ENCODE measurements around the gene PTPN1.
"Not testable (repeated sequence)": the region's sequence is repeated elsewhere in the genome, so short reads cannot be mapped to it uniquely, and the experiment has no call there.

PTPN1 gene

DNA sequence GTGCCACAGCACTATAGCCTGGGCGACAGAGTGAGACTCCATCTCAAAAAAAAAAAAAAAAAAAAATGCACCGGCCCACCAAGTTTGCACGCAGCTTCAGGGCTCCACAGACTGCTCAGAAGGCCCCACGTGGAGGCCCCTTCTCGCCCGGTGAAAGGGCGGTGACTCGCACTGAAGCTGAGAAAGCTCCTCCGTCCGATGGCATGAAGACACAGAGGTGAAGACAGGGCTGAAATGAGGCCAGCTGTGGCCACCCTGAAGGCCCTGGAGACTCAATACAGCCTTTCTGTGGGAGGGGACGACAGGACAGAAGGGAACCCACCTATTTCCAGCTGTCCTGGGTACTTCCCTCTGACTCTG, 84.0 kb downstream of the PTPN1 start:
- DNase-seq: no peak

DNA sequence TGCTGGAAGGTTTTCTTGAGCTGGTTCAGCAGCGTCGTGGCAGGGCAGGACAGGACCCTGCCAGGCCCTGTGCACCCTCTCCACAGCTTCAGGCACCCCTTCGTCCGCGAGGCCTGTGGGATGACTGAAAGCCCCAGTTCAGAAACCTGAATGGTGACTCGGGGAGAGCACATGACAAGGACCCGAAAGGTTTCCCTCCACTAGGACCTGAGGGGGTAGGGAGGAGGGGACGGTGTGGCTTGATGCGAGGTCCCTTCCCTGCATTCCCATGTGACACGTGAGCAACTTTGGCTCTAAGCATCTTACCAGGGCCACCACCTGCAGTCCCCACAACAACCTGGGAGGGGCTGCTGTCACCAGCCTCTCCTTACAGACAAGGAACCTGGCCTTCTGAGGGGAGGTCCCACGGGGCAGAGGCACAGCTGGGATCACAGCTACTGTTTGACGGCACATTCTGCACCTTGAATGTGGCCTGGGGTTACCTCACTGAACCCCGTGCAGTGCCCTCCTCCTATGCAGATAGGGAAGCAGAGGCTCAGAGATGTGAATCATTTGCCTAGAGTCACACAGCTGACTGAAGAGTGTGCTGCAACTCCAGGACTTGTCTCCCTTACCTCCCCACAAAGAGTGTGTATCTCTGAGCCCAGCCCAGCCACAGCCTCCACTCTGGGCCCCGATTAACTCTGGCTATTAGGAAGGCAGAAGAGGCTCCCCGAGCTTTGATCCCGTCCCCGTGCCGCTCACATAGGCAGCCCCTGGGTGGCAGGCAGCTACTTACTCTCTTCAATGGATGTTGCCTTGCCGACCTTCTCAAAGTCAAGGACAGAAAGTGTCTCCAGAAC, 84.6 kb downstream of the PTPN1 start:
- DNase-seq: peak in 1 of 5 experiments; percentile 25

DNA sequence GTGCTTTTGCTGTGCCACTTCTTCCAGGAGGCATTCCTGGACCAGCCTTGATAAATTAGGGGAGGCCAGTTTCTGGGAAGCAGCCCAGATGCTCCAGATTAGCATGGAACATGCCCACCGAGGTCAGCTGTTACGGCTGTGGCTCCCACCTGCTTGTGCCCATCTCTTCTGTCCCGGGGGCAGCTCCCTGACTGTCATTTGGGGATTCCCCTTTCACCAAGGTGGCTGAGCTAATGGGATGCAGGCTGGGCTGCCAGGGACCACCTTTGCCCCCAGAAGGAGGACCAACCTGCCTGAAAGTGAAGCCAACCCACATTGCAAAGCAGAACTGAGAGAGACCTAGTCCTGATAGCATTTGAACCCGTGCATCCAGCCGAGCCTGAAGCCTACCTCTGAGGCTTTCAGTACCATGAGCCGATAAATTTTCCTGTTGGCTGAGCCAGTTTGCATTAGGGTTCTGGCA, 85.3 kb downstream of the PTPN1 start:
- no peak for DNase-seq

DNA sequence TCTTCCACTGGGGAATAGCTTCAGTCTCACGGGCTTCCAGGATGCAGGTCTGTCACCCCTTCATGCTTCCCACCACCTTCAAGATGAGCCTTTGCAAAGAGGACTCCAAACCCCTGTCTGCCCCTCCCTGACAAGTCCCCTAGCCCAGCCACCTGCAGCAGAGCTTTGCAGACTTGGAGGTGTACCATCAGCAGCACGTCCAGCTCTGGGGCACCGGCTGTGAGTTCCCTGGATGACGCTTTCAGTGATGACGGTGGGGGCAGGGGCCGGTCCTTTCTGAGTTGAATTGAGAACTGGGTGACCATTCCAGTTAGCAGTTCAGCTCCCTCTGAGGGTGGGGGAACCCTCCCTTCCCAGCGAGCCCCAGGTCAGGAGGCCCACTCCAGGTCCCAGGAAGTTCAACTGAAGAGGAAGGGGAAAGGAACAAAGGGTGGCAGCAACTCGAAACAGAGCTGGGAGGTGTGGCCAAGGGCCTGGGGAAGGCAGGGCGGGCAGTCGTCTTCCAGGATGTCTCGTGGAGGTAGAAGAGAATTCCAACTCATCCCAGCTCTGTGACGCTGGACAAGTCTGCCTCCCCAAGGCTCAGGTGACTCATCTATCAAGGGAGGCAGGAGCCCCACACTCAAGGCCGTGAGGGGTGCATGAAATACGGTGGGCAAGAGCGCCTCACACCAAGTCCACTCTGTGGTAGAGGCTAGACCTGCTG, 86.0 kb downstream of the PTPN1 start:
- DNase-seq: no peak

DNA sequence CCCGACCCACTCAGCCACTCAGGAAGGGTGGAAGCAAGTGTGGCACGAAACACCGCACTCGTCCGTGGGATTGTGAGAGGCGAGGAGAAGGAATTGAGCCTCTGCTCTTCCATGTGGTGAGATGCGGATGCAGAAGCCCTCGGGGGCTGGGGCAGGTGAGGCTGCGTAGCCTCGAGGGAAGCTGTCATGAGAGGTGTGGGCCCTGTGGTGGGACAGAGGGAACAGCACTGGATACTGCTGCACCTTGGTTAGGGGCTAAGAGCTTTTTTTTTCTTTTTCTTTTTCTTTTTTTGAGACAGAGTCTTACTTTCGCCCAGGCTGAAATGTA, 86.5 kb downstream of the PTPN1 start:
- no peak for DNase-seq

DNA sequence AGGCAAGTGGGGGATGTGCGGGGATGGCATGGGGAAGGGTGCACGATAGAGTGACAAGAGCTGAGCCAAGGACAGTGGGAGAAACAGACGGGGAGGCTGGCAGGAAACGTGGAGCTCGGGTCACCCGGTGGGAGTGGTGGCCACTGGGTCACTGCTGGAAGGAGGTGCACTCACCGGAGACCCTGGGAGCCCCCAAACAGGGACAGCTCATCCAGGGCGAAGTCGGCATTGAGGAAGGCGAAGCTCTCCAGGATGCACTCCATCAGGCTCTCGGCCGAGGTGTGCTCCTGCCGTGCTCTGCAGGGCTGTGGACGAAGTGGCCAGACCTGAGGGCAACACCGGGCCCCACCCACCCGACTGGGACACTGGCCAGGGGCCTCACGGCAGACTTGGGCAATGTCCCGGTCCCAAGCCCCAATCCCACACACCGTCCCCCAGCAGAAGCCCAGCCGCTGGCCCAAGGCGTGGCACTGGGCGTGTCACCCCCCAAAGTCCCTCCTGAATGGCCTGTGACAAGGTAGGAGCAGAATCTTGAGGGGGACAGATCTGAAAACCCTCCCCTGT, 87.3 kb downstream of the PTPN1 start:
- DNase-seq: no peak

DNA sequence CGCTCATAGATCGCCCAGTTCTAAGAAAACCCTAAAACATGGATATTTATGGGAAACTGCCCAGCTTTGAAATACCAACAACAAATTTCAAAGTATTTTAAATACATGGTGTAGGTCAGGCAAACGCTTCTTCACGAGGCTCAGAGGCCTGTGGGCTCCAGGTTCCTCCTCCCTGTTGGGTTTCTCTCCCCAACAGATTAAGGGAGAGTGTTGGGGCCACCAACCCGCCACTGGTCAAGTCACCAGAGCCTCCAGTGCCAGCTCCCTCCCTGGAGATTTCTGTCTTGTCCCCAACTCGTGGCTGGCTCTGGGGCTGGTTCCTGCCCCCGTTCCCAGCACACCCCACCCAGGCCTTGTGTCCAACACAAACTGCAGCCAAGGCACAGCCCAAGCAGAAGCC, 87.9 kb downstream of the PTPN1 start:
- DNase-seq: no peak

DNA sequence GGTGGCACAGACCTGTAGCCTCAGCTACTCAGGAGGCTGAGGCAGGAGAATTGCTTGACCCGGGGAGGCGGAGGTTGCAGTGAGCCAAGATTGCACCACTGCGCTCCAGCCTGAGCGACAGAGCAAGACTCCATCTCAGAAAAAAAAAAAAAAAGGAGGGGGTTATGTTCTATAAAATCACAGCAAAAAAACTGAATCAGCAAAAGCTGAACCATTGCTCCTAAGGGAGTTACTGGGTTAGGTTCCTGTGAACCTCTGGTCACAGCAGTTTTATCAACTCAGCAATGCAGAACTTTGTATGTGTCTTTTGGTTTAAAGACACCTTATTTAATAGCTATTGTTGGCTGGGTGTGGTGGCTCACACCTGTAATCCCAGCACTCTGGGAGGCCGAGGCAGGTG, 88.6 kb downstream of the PTPN1 start:
- not testable (repeated sequence) for DNase-seq

DNA sequence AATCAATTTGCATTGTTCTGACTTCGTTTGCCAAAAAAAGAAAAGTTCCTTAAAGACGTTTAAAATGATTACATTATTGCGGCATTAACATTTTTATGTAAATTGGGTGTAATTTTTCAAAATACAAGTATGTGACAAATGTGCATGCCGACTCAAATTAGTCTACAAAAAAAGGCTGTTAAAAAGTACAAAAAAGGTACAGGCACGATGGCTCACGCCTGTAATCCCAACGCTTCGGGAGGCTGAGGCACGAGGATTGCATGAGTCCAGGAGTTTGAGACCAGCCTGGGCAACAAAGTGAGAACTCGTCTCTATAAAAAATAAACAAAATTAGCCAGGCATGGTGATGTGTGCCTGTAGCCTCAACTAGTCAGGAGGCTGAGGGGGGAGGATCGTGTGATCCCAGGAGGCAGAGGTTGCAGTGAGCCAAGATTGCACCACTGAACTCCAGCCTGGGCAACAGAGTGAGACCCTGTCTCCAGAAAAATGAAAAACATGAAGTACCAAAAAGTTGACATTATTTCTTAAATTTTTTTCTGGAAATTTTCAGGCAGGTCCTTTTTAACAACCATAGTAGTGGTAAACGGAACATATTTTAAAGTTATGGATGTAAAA, 90.2 kb downstream of the PTPN1 start:
- no peak for DNase-seq

DNA sequence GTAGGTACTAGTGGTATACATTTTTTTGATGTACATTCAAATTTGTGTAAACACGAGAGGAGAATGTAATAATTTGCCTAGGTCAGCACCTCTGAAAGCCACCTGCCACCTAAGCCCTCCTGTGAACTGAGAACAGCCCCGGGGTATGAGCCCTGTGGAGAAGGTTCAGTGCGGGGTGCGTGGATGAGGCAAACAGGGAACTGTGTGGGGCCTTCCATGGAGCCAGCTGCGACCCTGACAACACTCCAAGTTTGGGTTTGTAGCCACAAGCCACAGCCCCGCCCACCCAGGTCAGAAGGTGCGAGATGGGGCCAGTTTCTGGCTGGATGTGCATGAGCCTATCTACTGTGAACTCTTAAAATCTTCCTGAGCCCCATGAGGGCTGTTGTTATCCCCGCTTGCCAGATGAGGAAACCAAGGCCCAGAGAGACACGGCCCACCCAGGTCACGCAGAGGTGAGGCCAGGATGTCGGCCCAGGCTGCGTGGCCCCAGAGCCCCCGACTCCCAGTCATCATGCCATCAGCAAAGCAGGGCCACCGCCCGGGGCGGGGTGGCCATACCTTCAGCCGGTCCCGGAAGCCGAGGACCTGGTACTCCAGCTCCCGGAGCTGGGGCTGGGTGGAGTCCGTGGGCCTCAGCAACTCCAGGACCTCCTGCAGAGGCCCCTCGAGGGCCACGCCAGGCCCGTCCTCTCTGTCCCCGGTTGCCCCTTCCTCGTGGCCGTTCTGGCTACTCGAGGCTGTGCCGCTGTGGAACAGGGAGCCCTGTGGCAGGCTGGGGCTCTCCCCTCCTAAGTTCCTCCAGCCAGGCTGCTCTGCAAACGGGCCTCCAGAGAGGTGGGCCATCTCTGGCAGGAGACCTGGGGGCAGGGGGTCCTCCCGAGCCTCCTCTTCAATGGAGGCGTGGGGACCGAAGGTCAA, 91.6 kb downstream of the PTPN1 start:
- no peak for DNase-seq

DNA sequence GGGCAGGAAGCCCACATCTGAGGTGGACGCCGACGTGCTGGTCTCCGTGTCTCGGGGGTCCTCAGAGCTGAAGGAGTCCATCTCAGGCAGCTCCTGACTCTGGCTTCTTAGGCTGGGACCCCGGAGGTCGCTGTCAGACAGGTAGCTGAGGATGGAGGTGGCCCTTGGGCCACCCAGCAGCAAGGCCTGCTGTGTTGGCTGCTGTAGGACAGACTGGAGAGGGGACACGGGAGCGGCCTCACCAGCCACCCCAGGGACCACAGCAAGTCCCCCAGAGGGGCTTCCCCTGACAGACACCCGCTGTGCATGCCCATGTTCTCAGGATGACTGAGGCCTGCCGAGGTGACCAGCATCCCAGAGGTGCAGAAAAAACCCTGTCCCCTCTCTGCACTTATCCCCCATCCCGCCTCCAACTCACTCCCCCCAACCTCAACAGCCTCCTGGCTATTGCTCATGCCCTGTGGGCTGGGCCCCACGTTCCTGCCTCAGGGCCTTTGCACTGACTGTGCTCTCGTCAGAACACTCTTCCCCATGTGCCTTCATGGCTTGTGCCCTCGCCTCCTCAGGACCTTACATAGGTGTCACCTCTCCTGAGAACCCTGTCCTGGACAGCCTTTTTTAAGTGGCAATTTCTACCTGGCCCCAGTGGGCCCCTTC, 92.4 kb downstream of the PTPN1 start:
- no peak for DNase-seq

DNA sequence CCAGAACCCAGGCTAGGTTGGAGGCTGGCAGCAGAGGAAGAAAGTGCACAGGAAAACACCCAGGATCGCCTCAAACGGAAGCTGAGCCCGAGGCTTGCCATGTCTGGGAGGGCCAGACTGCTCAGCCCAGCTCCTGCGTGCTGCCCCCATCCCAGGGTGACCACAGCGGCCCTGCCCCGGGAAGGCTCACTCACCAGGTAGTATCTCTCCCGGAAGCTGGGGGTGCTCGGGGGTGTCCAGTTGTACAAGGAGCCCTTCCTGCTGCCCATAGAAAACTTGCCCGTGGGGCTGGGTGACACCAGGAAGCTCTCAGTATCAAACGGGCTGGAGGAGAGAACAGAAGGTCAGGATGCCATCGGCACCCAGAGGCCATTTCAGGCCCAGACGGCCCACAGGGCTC, 94.3 kb downstream of the PTPN1 start:
- no peak for DNase-seq

DNA sequence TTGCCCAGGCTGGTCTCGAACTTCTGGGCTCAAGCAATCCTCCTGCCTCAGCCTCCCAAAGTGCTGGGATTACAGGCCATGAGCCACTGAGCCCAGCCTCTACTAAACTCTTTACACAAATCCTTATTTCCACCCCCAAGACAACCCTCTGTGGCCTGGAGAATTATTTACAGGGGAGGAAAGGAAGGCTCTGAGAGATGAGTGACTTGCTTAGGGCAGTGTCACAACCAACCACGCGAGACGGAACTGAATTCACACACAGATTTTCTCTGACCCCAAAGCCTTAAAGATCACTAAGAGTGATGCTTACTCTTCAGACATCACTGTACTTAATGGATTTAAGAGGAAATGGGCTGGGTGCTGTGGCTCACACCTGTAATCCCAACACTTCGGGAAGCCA, 95.0 kb downstream of the PTPN1 start:
- no peak for DNase-seq

DNA sequence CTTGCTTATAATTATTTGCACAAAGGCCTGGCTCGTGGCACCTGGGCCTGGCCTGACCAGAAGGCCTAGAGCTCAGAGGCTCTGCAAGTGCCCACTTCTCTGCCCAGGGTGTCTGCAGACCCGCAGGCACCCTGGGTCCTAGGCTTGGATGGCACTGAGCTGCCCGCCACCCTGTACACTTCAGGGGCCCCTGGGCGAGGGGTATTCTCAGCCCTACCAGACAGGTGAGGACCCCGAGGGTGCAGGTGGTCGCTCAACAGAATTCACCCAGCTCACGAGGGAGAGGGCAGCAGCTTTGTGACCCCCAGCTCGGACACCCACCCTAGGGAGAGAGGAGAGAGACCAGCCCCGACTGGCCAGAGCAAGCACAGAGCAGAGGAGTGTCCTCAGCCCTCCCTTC, 97.3 kb downstream of the PTPN1 start:
- DNase-seq: no peak

DNA sequence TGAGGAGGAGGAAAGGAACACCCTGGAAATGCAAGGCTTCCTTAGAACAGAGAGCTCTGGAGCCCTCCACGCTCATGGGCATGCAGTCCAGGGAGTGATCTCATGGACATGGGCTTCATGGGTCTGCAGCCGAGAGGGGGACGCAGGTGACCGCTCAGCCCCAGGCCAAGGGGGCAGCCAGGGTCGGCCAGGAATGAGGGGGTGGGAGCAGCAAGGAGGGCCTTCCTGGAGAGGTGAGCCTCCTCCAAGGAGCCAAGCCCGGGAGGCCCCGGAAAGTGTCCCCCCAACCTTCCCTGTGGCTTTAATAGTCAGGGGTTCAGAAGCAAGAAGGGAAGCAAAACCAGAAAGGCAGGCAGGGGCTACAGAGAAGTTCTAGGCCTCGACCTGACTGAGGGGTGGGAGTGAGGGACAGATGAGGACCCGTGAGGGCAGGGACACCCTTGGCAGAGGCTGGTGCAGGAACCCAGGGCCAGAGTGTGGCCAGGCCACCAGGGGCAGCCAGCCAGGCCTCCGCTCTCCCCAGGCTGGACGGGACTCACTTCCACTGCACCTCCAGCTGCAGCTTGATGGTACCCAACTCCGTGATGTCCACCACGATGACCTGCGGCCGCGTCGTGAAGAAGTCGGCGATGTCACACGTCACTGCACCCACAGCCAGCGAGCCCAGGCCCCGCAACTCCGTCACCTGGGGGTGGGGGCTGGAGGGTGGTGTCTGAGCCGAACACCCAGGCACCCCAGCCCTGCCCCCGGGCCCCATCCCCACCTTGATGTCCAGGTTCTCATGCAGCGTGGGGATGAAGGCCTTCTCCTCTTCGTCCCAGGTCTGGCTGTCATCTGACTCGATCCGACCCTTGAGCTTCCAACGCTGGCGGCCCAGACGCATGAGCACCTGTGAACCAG, 97.9 kb downstream of the PTPN1 start:
- no peak for DNase-seq

DNA sequence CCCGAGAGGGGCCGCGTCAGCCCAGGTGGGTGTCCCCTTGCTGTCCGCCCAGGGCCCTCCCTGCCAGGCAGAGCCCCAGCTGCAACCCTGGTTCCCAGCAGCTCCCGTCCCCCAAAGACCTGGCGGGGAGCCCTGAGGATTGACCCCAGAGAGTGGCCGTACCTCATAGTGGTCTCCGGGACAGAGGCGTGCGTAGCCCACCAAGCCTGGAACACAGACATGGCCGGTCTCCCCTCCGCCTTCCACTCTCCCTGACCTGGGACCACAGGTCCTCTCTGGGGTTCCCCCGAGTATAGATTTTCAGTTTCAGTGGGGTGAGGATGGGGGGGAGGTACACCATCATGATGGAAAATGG, 98.5 kb downstream of the PTPN1 start:
- DNase-seq: no peak

DNA sequence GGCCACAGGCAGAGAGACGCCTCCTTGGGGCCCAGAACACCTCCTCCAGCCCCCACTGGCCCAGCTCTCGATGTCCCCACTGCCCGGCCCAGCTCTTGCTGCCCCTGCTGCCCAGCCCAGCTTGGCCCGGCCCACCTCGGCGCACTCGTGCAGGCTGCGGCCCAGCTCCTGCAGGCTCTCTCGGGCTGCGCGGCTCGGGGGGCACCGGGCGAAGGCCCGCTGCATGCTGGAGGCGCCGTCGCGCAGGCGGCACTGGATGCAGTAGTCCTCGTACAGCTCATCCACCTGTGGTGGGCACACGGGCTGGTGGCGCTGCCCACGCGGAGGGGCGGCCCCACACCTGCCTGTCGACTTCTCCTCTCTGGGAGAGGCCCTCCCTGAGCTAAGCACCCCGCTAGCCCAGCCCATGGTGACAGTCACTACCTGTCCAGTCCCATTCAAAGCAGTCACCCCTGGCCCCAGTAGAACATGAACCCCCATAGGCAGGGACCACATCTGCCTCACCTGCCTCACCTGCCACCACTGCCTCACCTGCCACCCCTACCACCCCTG, 99.3 kb downstream of the PTPN1 start:
- no peak for DNase-seq

DNA sequence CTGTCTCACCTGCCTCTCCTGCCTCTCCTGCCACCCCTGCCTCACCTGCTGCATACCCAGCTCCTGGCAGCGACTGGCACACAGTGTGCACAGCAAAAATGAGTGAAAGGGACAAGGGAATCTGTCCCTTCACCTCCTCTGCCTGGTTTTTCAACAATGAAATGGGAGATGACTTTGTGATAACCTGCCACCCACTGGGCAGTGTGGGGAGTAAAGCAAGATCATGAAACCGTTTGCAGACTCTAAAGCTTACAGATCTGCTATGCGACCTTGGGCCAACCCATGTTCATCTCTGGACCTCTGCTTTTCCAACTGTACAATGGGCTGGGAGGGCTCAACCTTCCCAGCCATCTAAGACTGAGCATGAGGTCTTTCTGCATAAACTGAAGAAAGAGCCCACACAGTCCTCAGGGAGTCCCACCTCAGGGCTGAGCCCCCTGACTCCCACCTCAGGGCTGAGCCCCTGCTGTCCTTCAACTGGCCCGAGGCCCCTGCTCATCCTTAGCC, 100.1 kb downstream of the PTPN1 start:
- no peak for DNase-seq

DNA sequence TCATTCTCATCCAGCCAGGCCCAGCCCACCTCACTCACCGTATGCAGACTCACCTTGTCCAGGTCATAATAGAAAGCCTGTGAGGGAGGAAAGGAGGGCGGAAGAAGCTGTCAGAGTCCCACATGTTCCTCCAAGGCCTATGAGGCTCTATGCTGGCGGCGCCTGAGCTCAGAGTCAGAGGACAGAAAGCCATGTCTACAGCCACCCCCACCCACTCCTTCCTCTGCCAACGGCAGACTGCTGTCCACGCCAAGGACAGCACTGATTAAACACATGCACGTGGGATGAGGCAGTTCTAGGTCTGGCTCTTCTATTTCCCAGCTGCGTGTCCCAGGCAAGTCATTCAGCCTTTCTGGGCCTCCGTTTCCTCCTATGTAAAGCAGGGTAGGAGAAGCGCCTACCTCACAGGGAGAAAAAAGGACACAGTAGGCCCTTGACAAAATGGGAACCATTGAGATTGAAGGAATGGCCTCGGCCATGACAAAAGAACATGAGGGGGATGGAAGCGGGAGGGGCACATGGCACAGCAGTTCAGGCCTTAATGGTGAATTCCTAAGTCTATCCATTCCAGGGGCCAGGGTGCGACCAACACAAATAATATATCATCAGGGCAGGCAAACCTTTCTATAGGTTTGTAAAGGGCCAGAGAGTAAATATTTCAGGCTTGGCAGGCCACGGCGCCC, 101.1 kb downstream of the PTPN1 start:
- no peak for DNase-seq
